CD4-positive, alpha-beta T cell (primary cell): ENCODE data around the gene STX18. TPM values are rescaled to one million over a fixed set of nuclear protein-coding genes. Genes with fewer than 3 reads are reported as not detected.

Source experiments
- ATAC-seq: fragments of 200-7000 bp; cut with Tn5 transposase; one replicate; pipeline ENCODE4 v1.10.0; 2022; ENCODE audit warnings: mild to moderate bottlenecking; ENCODE audit not compliant: poor library complexity
- CTCF ChIA-PET: fragments of 350-600 bp; sonication (Branson Sonifier 250); formaldehyde crosslinking; loops from one replicate; lab custom pipeline; 2021; ENCODE audit warnings: antibody characterized with exemption, inconsistent platforms; lab: Charles Lee
- POLR2A ChIA-PET: fragments of 350-600 bp; sonication (Branson Sonifier 250); formaldehyde crosslinking; loops from one replicate; lab custom pipeline; 2021; ENCODE audit warnings: antibody characterized with exemption, inconsistent platforms; lab: Charles Lee
- DNase-seq, 14 experiments: peaks; one replicate each; pipeline ENCODE4 v3.0.0-alpha.2; 2013 to 2020; ENCODE audit warnings: mixed read lengths in 2 of 14
- H3K27ac ChIP-seq, 2 donors: one replicate each; pipeline versions ENCODE4 v1.5.1 to v1.7.0; 2013; ENCODE audit warnings: low read length in 2 of 2, low read depth in 1 of 2, mild to moderate bottlenecking in 1 of 2
- H3K27me3 ChIP-seq, 2 experiments: 1 replicate in 1 of 2; 2 replicates in 1 of 2; pipeline versions ENCODE4 v1.6.1 to v1.7.0; 2013; ENCODE audit warnings: low read length in 2 of 2, control low read depth in 1 of 2, mild to moderate bottlenecking in 1 of 2, moderate library complexity in 1 of 2; ENCODE audit not compliant: insufficient read depth in 2 of 2, control insufficient read depth in 1 of 2
- H3K36me3 ChIP-seq: one replicate; pipeline ENCODE4 v1.6.1; 2013; ENCODE audit warnings: low read length, control low read depth; ENCODE audit not compliant: insufficient read depth
- H3K4me1 ChIP-seq: one replicate; pipeline ENCODE4 v1.6.1; 2013; ENCODE audit warnings: low read length, control low read depth; ENCODE audit not compliant: insufficient read depth
- H3K4me3 ChIP-seq: one replicate; pipeline ENCODE4 v1.5.1; 2013; ENCODE audit warnings: mild to moderate bottlenecking, low read length, moderate library complexity
- H3K9me3 ChIP-seq, 2 experiments: 1 replicate in 1 of 2; 2 replicates in 1 of 2; pipeline versions ENCODE4 v1.6.1 to v1.7.0; 2013; ENCODE audit warnings: low read length in 2 of 2, mild to moderate bottlenecking in 2 of 2, control low read depth in 1 of 2, moderate library complexity in 1 of 2; ENCODE audit not compliant: control insufficient read depth in 1 of 2, insufficient read depth in 1 of 2
- H3K27ac Mint-ChIP-seq: one replicate; pipeline ENCODE4 v1.8.0; 2020; ENCODE audit warnings: mixed read lengths
- H3K27me3 Mint-ChIP-seq: one replicate; pipeline ENCODE4 v1.8.0; 2021; ENCODE audit warnings: mixed read lengths
- H3K36me3 Mint-ChIP-seq: one replicate; pipeline ENCODE4 v1.8.0; 2021; ENCODE audit warnings: low read depth, mixed read lengths
- H3K4me1 Mint-ChIP-seq: one replicate; pipeline ENCODE4 v1.8.0; 2021; ENCODE audit warnings: low read depth, mixed read lengths
- H3K4me3 Mint-ChIP-seq: one replicate; pipeline ENCODE4 v1.8.0; 2020; ENCODE audit warnings: mild to moderate bottlenecking, mixed read lengths
- H3K9me3 Mint-ChIP-seq: one replicate; pipeline ENCODE4 v1.8.0; 2020; ENCODE audit warnings: mixed read lengths
- intact Hi-C, 2 experiments: fragments of 100-400 bp; cut with DNase I in 1 of 2; cut with micrococcal nuclease in 1 of 2; formaldehyde crosslinking; loops; one replicate each; pipeline versions ENCODE4 v1.15.1 to v1.9.0; 2023 to 2025; cut with DNase I, micrococcal nuclease
- total RNA-seq, 174 experiments: library from RNA in 2 of 174; stranded (reverse) in 2 of 174; gene quantifications; one replicate each; pipeline ENCODE4 v1.2.3 and lab custom pipeline; 2021 to 2026
- TF ChIP-seq, protein P1 (sequence below): fragments of 200-600 bp; IDR thresholded peaks from one replicate; pipeline ENCODE4 v1.8.0; 2022; ENCODE audit warnings: antibody characterized with exemption, mild to moderate bottlenecking

STX18 gene
- total RNA-seq, 2 experiments from 2014 or later = 15.2 to 15.5 TPM

DNA sequence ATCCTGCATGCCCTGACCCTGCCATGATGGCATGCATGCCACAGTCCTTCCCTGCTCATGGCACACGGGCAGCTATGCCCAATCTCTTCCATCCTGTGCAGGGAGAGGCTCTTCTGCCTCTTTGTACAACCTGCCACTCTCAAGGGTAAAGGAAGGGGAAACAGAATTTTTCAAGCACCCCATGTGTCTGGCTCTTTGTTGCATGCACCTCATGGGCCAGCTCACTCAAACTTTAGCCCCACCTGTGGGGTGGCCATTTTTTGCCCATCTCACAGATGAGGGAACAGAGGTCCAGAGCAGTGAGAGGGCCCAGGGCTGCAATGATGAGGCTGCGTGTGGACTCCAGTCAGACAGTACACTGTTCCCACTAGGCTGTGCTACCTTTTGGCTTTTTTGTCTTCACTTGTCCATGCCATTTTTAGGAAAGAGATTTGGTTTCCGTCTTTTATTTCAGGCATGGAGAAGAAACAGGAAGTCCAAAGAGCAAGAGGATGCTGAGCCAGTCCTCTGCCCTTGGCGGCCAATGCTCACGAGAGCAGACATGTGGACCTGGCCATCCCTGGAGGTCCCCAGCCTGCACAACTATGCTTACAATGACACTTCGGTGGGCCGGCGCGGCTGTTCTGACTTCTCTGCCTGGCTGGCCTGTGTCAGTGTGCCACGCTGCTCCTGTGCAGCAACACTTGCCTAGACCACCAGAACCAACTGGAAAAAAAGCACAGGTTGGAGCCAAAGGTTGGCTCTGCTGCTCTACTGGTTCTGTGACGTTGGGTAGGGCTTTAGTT, 109.3 kb downstream of the STX18 start:
- intact Hi-C loops = no loop called here
- no peaks in the 10 kb centered on the region for H3K27me3 ChIP-seq

DNA sequence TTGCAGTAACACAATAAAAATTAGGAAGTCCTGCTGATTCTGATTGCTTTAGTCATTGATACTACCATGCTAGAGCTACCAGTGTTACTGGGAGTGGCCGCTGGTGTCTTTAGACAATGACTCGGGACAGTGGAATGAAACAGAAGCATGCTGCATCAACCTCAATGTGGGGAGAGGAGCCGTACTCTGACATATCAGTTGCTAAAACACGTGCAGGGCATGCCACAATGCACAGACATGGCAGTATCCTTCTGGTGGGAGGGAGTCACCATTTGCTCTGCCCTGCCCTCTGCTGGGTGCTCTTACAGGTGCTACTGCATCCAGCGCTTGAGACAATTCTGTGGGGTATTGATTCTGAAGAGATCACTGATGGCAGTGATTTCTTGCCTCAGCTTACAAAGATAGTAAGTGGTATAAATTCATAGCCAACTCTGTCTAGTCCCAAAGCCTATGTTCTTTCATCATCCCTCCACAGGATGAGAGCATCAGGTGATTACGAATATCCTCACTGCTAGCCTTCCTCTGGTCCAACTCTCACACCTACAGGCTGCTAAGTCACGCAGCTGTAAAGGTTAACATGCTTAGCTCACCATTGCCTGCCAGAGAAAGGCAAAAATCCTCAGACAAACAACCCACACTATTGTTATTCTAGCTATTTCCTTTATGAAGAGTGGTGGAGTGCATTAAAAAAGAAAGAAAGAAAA, 111.2 kb downstream of the STX18 start:
- Histone ChIP-seq H3K9me3 (no peaks in the 10 kb centered on the region), H3K4me3 (no peak overlapping the region), H3K36me3 (peaks cover 12% of the 10 kb centered on the region), H3K27ac (no peak overlapping the region), H3K27me3 (no peaks in the 10 kb centered on the region), H3K4me1 (peaks cover 4% of the 10 kb centered on the region)
- DNase-seq (peak in 13 of 14 experiments; percentile 19 to 73 (median 47)), ATAC-seq (peak; percentile 99)
- H3K4me3 Mint-ChIP-seq = no peak overlapping the region
- H3K27me3 Mint-ChIP-seq = no peaks in the 10 kb centered on the region
- ChIA-PET POLR2A (interaction anchor here (0.9 kb wide), 1 partner anchor 182 kb away, joined by 3 read pairs; no protein-coding TSS in a partner anchor), CTCF (interaction anchor here (0.8 to 1.2 kb wide), 3 partner anchors 14 to 170 kb away, joined by 4 read pairs; no protein-coding TSS in a partner anchor)
- H3K36me3 Mint-ChIP-seq = peaks cover 54% of the 10 kb centered on the region
- intact Hi-C loops = loop anchor here (1.0 to 2.0 kb wide), 3 partner anchors 170 to 178 kb away; no protein-coding TSS in a partner anchor
- TF ChIP-seq, protein P1, sequence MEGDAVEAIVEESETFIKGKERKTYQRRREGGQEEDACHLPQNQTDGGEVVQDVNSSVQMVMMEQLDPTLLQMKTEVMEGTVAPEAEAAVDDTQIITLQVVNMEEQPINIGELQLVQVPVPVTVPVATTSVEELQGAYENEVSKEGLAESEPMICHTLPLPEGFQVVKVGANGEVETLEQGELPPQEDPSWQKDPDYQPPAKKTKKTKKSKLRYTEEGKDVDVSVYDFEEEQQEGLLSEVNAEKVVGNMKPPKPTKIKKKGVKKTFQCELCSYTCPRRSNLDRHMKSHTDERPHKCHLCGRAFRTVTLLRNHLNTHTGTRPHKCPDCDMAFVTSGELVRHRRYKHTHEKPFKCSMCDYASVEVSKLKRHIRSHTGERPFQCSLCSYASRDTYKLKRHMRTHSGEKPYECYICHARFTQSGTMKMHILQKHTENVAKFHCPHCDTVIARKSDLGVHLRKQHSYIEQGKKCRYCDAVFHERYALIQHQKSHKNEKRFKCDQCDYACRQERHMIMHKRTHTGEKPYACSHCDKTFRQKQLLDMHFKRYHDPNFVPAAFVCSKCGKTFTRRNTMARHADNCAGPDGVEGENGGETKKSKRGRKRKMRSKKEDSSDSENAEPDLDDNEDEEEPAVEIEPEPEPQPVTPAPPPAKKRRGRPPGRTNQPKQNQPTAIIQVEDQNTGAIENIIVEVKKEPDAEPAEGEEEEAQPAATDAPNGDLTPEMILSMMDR = peak; percentile 74
- H3K27ac Mint-ChIP-seq = no peak overlapping the region
- peaks cover 16% of the 10 kb centered on the region for H3K4me1 Mint-ChIP-seq
- no peaks in the 10 kb centered on the region for H3K9me3 Mint-ChIP-seq

More for the DNA sequence above, 109.3 kb downstream of the STX18 start:
- ChIA-PET CTCF (no interaction called here), POLR2A (interaction anchor here (0.6 kb wide), 1 partner anchor 181 kb away, joined by 3 read pairs; no protein-coding TSS in a partner anchor)
- no peak overlapping the region for H3K4me3 Mint-ChIP-seq
- ATAC-seq (no peak), DNase-seq (no peak)
- H3K27ac Mint-ChIP-seq = no peak overlapping the region
- peaks cover 58% of the 10 kb centered on the region for H3K36me3 Mint-ChIP-seq
- TF ChIP-seq, protein P1 = no peak
- no peaks in the 10 kb centered on the region for H3K9me3 Mint-ChIP-seq
- Histone ChIP-seq H3K9me3 (no peaks in the 10 kb centered on the region), H3K27ac (no peak overlapping the region), H3K36me3 (peaks cover 15% of the 10 kb centered on the region), H3K4me1 (peaks cover 4% of the 10 kb centered on the region), H3K4me3 (no peak overlapping the region)
- peaks cover 16% of the 10 kb centered on the region for H3K4me1 Mint-ChIP-seq
- no peaks in the 10 kb centered on the region for H3K27me3 Mint-ChIP-seq

DNA sequence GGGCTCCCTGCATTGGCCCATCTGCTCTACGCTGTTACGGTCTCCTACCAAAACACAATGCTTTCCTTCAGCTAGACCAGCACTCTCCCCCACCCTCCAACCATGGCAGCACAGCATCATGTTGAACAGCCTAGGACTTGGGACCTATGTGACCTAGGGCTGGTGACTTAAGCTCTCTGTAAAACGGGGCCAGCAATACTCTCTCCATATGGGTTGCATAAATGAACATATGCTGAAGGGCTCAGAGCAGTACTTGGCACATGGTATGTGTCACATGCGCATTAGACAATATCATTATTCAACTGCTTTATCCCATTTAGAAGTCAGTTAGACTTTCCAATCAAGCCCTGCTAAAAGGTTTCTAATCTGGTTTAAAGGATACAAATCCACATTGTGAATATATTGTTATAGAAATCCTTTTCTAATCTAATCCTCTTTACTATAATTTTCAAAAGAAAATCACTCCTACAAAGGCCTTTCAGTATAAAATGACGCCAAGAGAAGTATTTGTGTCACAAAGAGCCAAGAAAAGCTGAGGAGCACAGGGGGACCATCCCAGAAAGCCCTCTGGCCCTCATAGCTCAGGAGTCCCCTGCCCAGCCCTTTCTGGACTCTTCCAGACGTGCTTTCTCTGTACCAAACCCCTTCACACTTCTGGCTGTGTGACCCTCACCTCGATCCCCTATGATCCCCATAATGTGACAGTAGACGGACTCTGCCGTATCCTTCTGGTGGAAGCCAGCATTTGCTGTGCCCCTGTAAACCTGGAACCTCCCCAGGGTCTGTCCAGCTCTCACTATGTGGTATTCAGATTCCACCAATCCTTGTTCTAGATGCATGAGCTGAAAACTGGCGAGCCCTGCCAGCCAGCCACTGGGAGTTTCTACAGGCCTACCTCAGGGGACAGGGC, 112.6 kb downstream of the STX18 start:
- TF ChIP-seq, protein P1 = no peak
- POLR2A ChIA-PET = no interaction called here
- intact Hi-C loops = loop anchor here in 1 of 2 experiments (5.0 kb wide), 1 partner anchor 37 kb away; no protein-coding TSS in a partner anchor
- Histone ChIP-seq H3K27me3 (no peaks in the 10 kb centered on the region), H3K36me3 (peaks cover 19% of the 10 kb centered on the region), H3K27ac (no peak overlapping the region), H3K4me3 (no peak overlapping the region), H3K9me3 (no peaks in the 10 kb centered on the region), H3K4me1 (peaks cover 4% of the 10 kb centered on the region)
- H3K4me1 Mint-ChIP-seq = peaks cover 16% of the 10 kb centered on the region
- CTCF ChIA-PET = no interaction called here
- no peaks in the 10 kb centered on the region for H3K27me3 Mint-ChIP-seq
- H3K4me3 Mint-ChIP-seq = no peak overlapping the region
- ATAC-seq (no peak), DNase-seq (no peak)
- peaks cover 50% of the 10 kb centered on the region for H3K36me3 Mint-ChIP-seq
- H3K27ac Mint-ChIP-seq = no peak overlapping the region
- H3K9me3 Mint-ChIP-seq = no peaks in the 10 kb centered on the region
